ENCODE measurements around the gene ABHD14A. TPM values are rescaled to one million over a fixed set of nuclear protein-coding genes. Genes with fewer than 3 reads are reported as not detected.

Gene ABHD14A
- total and polyA plus RNA-seq, 2 of the 13 experiments (the other 11 are each of a cell fraction or from before 2014, with no cell fraction given), result 29.5 to 46.9 TPM

- TF ChIP-seq TEAD3 (CRISPR knock-in tag; optimal IDR thresholded peaks at IDR 0.05; ENCODE audit: borderline replicate concordance), result peak; percentile 43
- 0 out of 2 replicates have a peak, but pooled peaks have one; percentile 30 for TF ChIP-seq ZNF792 (CRISPR knock-in tag; IDR thresholded peaks at IDR 0.05)
- 0 out of 4 replicates have a peak, but pooled peaks of 1 of the 2 experiments have one; percentile 37 for TF ChIP-seq KLF16 (CRISPR knock-in tag; IDR thresholded peaks at IDR 0.05)
- peak; percentile 94 for TF ChIP-seq KDM3A (CRISPR knock-in tag; IDR thresholded peaks at IDR 0.05; ENCODE audit: low read depth)
- no peak for TF ChIP-seq SP1 (IDR thresholded peaks at IDR 0.05)
- 0 out of 2 replicates have a peak, but pooled peaks have one; percentile 46 for TF ChIP-seq SP1 (CRISPR knock-in tag; IDR thresholded peaks at IDR 0.05)
- peak; percentile 71; the same call in 1 of the 2 replicates for TF ChIP-seq MTA1 (CRISPR knock-in tag; IDR thresholded peaks at IDR 0.05; ENCODE audit: borderline replicate concordance)
- 0 out of 2 replicates have a peak, but pooled peaks have one; percentile 25 for TF ChIP-seq ZNF772 (CRISPR knock-in tag; IDR thresholded peaks at IDR 0.05)
- TF ChIP-seq NR2F1 (CRISPR knock-in tag; IDR thresholded peaks at IDR 0.05), result no peak
- no peak for TF ChIP-seq PAX8 (CRISPR knock-in tag; IDR thresholded peaks at IDR 0.05; ENCODE audit: borderline replicate concordance)
- peak; percentile 49; the same call in 1 of the 2 replicates for TF ChIP-seq HDAC2 (CRISPR knock-in tag; IDR thresholded peaks at IDR 0.05)
- no peak for TF ChIP-seq NR2F6 (IDR thresholded peaks at IDR 0.05)
- TF ChIP-seq NR2F6 (CRISPR knock-in tag; IDR thresholded peaks at IDR 0.05), result 0 out of 2 replicates have a peak, but pooled peaks have one; percentile 41
- TF ChIP-seq, protein P1, sequence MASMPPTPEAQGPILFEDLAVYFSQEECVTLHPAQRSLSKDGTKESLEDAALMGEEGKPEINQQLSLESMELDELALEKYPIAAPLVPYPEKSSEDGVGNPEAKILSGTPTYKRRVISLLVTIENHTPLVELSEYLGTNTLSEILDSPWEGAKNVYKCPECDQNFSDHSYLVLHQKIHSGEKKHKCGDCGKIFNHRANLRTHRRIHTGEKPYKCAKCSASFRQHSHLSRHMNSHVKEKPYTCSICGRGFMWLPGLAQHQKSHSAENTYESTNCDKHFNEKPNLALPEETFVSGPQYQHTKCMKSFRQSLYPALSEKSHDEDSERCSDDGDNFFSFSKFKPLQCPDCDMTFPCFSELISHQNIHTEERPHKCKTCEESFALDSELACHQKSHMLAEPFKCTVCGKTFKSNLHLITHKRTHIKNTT (CRISPR knock-in tag; IDR thresholded peaks at IDR 0.05), result no peak
- no peak for TF ChIP-seq ZNF256 (CRISPR knock-in tag; conservative IDR thresholded peaks at IDR 0.05)
- peak; percentile 43; the same call in 1 of the 2 replicates for TF ChIP-seq KMT2B (CRISPR knock-in tag; IDR thresholded peaks at IDR 0.05)
- TF ChIP-seq YEATS2 (CRISPR knock-in tag; IDR thresholded peaks at IDR 0.05; ENCODE audit: borderline replicate concordance), result no peak
- no peak for TF ChIP-seq ZNF577 (CRISPR knock-in tag; IDR thresholded peaks at IDR 0.05; ENCODE audit: borderline replicate concordance, low read depth)
- peak; percentile 11; the same call in 1 of the 2 replicates for TF ChIP-seq ZNF768 (CRISPR knock-in tag; IDR thresholded peaks at IDR 0.05)
- peak; percentile 22; the same call in 1 of the 2 replicates for TF ChIP-seq ZNF652 (CRISPR knock-in tag; IDR thresholded peaks at IDR 0.05; ENCODE audit: borderline replicate concordance, low read depth)
- TF ChIP-seq, protein P2, sequence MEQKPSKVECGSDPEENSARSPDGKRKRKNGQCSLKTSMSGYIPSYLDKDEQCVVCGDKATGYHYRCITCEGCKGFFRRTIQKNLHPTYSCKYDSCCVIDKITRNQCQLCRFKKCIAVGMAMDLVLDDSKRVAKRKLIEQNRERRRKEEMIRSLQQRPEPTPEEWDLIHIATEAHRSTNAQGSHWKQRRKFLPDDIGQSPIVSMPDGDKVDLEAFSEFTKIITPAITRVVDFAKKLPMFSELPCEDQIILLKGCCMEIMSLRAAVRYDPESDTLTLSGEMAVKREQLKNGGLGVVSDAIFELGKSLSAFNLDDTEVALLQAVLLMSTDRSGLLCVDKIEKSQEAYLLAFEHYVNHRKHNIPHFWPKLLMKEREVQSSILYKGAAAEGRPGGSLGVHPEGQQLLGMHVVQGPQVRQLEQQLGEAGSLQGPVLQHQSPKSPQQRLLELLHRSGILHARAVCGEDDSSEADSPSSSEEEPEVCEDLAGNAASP (CRISPR knock-in tag; IDR thresholded peaks at IDR 0.05; ENCODE audit: borderline replicate concordance), result peak; percentile 73
- TF ChIP-seq FOSL2 (CRISPR knock-in tag; IDR thresholded peaks at IDR 0.05), result peak; percentile 57
- no peak for TF ChIP-seq AGO1 (IDR thresholded peaks at IDR 0.05; ENCODE audit: low read depth, low read length, poor library complexity, severe bottlenecking)
- TF ChIP-seq, protein P3, sequence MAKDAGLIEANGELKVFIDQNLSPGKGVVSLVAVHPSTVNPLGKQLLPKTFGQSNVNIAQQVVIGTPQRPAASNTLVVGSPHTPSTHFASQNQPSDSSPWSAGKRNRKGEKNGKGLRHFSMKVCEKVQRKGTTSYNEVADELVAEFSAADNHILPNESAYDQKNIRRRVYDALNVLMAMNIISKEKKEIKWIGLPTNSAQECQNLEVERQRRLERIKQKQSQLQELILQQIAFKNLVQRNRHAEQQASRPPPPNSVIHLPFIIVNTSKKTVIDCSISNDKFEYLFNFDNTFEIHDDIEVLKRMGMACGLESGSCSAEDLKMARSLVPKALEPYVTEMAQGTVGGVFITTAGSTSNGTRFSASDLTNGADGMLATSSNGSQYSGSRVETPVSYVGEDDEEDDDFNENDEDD (CRISPR knock-in tag; IDR thresholded peaks at IDR 0.05; ENCODE audit: borderline replicate concordance), result peak; percentile 45; the same call in 1 of the 2 replicates
- TF ChIP-seq GATAD2A (CRISPR knock-in tag; IDR thresholded peaks at IDR 0.05), result peak; percentile 65; the same call in 1 of the 2 replicates
- TF ChIP-seq, protein P4, sequence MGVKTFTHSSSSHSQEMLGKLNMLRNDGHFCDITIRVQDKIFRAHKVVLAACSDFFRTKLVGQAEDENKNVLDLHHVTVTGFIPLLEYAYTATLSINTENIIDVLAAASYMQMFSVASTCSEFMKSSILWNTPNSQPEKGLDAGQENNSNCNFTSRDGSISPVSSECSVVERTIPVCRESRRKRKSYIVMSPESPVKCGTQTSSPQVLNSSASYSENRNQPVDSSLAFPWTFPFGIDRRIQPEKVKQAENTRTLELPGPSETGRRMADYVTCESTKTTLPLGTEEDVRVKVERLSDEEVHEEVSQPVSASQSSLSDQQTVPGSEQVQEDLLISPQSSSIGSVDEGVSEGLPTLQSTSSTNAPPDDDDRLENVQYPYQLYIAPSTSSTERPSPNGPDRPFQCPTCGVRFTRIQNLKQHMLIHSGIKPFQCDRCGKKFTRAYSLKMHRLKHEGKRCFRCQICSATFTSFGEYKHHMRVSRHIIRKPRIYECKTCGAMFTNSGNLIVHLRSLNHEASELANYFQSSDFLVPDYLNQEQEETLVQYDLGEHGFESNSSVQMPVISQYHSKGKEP (CRISPR knock-in tag; IDR thresholded peaks at IDR 0.05), result no peak
- peak; percentile 52; the same call in 1 of the 2 replicates for TF ChIP-seq HOXA3 (CRISPR knock-in tag; IDR thresholded peaks at IDR 0.05)
Measured at GRCh38 chr3:52001443-52001974, 26.6 kb downstream of the ABHD14A start (continued).

All from HepG2 (cell line).